H9 (cell line): ENCODE measurements around the gene KMT2C. TPM values are rescaled to one million over a fixed set of nuclear protein-coding genes. Genes with fewer than 3 reads are reported as not detected.

Experiments used
- DNase-seq: peaks from one replicate; pipeline ENCODE4 v3.0.0-alpha.2; 2017
- H2AFZ ChIP-seq: one replicate; pipeline ENCODE4 v1.6.1; 2013; ENCODE audit warnings: mild to moderate bottlenecking, low read length, control low read depth, moderate library complexity
- H2AK5ac ChIP-seq: 2 replicates; pipeline ENCODE4 v1.6.1; 2013; ENCODE audit warnings: low read length, control low read depth, mixed read lengths; ENCODE audit not compliant: insufficient read length
- H2BK120ac ChIP-seq: one replicate; pipeline ENCODE4 v1.6.1; 2013; ENCODE audit warnings: low read depth, mild to moderate bottlenecking, low read length, control low read depth, inconsistent platforms; ENCODE audit not compliant: poor library complexity, severe bottlenecking
- H2BK12ac ChIP-seq: 2 replicates; pipeline ENCODE4 v1.6.1; 2013; ENCODE audit warnings: low read length, control low read depth, mixed read lengths, low read depth; ENCODE audit not compliant: insufficient read length
- H2BK15ac ChIP-seq: 2 replicates; pipeline ENCODE4 v1.6.1; 2013; ENCODE audit warnings: low read depth, low read length, control low read depth
- H2BK20ac ChIP-seq: one replicate; pipeline ENCODE4 v1.6.1; 2013; ENCODE audit warnings: low read depth, mild to moderate bottlenecking, low read length, control low read depth, inconsistent platforms; ENCODE audit not compliant: poor library complexity, severe bottlenecking
- H2BK5ac ChIP-seq: 2 replicates; pipeline ENCODE4 v1.6.1; 2013; ENCODE audit warnings: low read length, control low read depth, mixed read lengths; ENCODE audit not compliant: insufficient read length
- H3K14ac ChIP-seq: 2 replicates; pipeline ENCODE4 v1.6.1; 2013; ENCODE audit warnings: low read length, control low read depth; ENCODE audit not compliant: insufficient read depth
- H3K18ac ChIP-seq: 2 replicates; pipeline ENCODE4 v1.6.1; 2013; ENCODE audit warnings: low read depth, mild to moderate bottlenecking, mixed read lengths, low read length, control low read depth; ENCODE audit not compliant: insufficient read length
- H3K23ac ChIP-seq: 2 replicates; pipeline ENCODE4 v1.6.1; 2013; ENCODE audit warnings: low read length, control low read depth, mixed read lengths, low read depth; ENCODE audit not compliant: insufficient read length
- H3K23me2 ChIP-seq: 2 replicates; pipeline ENCODE4 v1.6.1; 2013; ENCODE audit warnings: low read depth, mild to moderate bottlenecking, mixed read lengths, low read length, control low read depth; ENCODE audit not compliant: insufficient read length, poor library complexity, severe bottlenecking
- H3K27ac ChIP-seq: 2 replicates; pipeline ENCODE4 v1.5.1; 2013; ENCODE audit warnings: low read length, control low read depth, mixed read lengths, low read depth; ENCODE audit not compliant: insufficient read length
- H3K27me3 ChIP-seq: 2 replicates; pipeline ENCODE4 v1.6.1; 2013; ENCODE audit warnings: low read length, control low read depth, inconsistent platforms; ENCODE audit not compliant: insufficient read depth
- H3K4ac ChIP-seq: 2 replicates; pipeline ENCODE4 v1.6.1; 2013; ENCODE audit warnings: low read depth, mild to moderate bottlenecking, control low read depth, inconsistent platforms, low read length, moderate library complexity
- H3K4me1 ChIP-seq: 2 replicates; pipeline ENCODE4 v1.6.1; 2013; ENCODE audit warnings: low read length, control low read depth, inconsistent platforms; ENCODE audit not compliant: insufficient read depth
- H3K4me2 ChIP-seq: 2 replicates; pipeline ENCODE4 v1.6.1; 2013; ENCODE audit warnings: low read length, control low read depth, mixed read lengths; ENCODE audit not compliant: insufficient read length, insufficient read depth
- H3K56ac ChIP-seq: 2 replicates; pipeline ENCODE4 v1.6.1; 2013; ENCODE audit warnings: low read depth, mild to moderate bottlenecking, mixed read lengths, low read length, control low read depth; ENCODE audit not compliant: insufficient read length
- H3K79me1 ChIP-seq: 2 replicates; pipeline ENCODE4 v1.6.1; 2013; ENCODE audit warnings: low read depth, mild to moderate bottlenecking, moderate library complexity, low read length, control low read depth, inconsistent platforms; ENCODE audit not compliant: insufficient read depth, poor library complexity, severe bottlenecking
- H3K79me2 ChIP-seq: 2 replicates; pipeline ENCODE4 v1.6.1; 2013; ENCODE audit warnings: low read length, control low read depth, inconsistent platforms; ENCODE audit not compliant: insufficient read depth
- H3K9ac ChIP-seq: 2 replicates; pipeline ENCODE4 v1.6.1; 2013; ENCODE audit warnings: low read length, control low read depth, mixed read lengths; ENCODE audit not compliant: insufficient read length; ENCODE audit errors: extremely low read depth
- H3K9me3 ChIP-seq: one replicate; pipeline ENCODE4 v1.6.1; 2013; ENCODE audit warnings: low read depth, low read length, inconsistent platforms; ENCODE audit not compliant: control insufficient read depth
- H3T11ph ChIP-seq: one replicate; pipeline ENCODE4 v1.6.1; 2013; ENCODE audit warnings: mild to moderate bottlenecking, low read length, control low read depth, inconsistent platforms
- H4K20me1 ChIP-seq: one replicate; pipeline ENCODE4 v1.6.1; 2013; ENCODE audit not compliant: control insufficient read depth, insufficient read length, insufficient read depth
- H4K5ac ChIP-seq: 2 replicates; pipeline ENCODE4 v1.6.1; 2013; ENCODE audit warnings: low read depth, mild to moderate bottlenecking, mixed read lengths, low read length, control low read depth; ENCODE audit not compliant: insufficient read length
- H4K8ac ChIP-seq: replicated peaks from 2 replicates; pipeline ENCODE4 v1.6.1; 2013; ENCODE audit warnings: low read length, control low read depth, mixed read lengths, low read depth; ENCODE audit not compliant: insufficient read length
- H4K91ac ChIP-seq: 2 replicates; pipeline ENCODE4 v1.6.1; 2013; ENCODE audit warnings: low read depth, mild to moderate bottlenecking, moderate library complexity, mixed read lengths, low read length, control low read depth; ENCODE audit not compliant: insufficient read length
- H3K27ac Mint-ChIP-seq, 3 experiments: 2 replicates in 2 of 3; 3 replicates in 1 of 3; pipeline ENCODE4 v1.8.0; 2020 to 2021; ENCODE audit warnings: mixed read lengths in 3 of 3, mild to moderate bottlenecking in 1 of 3, moderate library complexity in 1 of 3
- H3K27me3 Mint-ChIP-seq: 2 replicates; pipeline ENCODE4 v1.8.0; 2021; ENCODE audit warnings: low read depth, mild to moderate bottlenecking, moderate library complexity, mixed read lengths
- H3K36me3 Mint-ChIP-seq, 3 experiments: 2 replicates in 2 of 3; 3 replicates in 1 of 3; pipeline ENCODE4 v1.8.0; 2020 to 2021; ENCODE audit warnings: low read depth in 3 of 3, mixed read lengths in 3 of 3; ENCODE audit not compliant: insufficient read depth in 1 of 3
- H3K4me1 Mint-ChIP-seq, 2 experiments: 2 replicates each; pipeline ENCODE4 v1.8.0; 2020; ENCODE audit warnings: mixed read lengths in 2 of 2
- H3K4me3 Mint-ChIP-seq, 2 experiments: 2 replicates in 1 of 2; 3 replicates in 1 of 2; pipeline ENCODE4 v1.8.0; 2020 to 2021; ENCODE audit warnings: mild to moderate bottlenecking in 2 of 2, mixed read lengths in 2 of 2, moderate library complexity in 1 of 2
- H3K9me3 Mint-ChIP-seq, 2 experiments: 2 replicates in 1 of 2; 3 replicates in 1 of 2; pipeline ENCODE4 v1.8.0; 2020; ENCODE audit warnings: mild to moderate bottlenecking in 2 of 2, mixed read lengths in 2 of 2, moderate library complexity in 1 of 2
- WGBS: extraction: QIAGEN DNeasy Blood & Tissue Kit; methylation state at CpG from one replicate; pipeline ENCODE4 v1.1.7; 2013; ENCODE audit warnings: missing lambda C conversion rate, low lambda C conversion rate, mixed read lengths; ENCODE audit not compliant: insufficient read length; ENCODE audit errors: extremely low coverage; 5-methylcytosine and 5-hydroxymethylcytosine counted together
- total RNA-seq: library from RNA; stranded (reverse); gene quantifications from 2 replicates; pipeline ENCODE4 v1.2.1, GENCODE V29; 2021
- TF ChIP-seq, protein P1 (sequence below): fragments of 200-600 bp; sonication (generic); conservative IDR thresholded peaks from 3 replicates; pipeline ENCODE4 v1.8.0; 2021; ENCODE audit warnings: antibody characterized with exemption, mild to moderate bottlenecking

KMT2C gene
- total RNA-seq, 1 experiment from 2014 or later = 32.2 TPM

DNA sequence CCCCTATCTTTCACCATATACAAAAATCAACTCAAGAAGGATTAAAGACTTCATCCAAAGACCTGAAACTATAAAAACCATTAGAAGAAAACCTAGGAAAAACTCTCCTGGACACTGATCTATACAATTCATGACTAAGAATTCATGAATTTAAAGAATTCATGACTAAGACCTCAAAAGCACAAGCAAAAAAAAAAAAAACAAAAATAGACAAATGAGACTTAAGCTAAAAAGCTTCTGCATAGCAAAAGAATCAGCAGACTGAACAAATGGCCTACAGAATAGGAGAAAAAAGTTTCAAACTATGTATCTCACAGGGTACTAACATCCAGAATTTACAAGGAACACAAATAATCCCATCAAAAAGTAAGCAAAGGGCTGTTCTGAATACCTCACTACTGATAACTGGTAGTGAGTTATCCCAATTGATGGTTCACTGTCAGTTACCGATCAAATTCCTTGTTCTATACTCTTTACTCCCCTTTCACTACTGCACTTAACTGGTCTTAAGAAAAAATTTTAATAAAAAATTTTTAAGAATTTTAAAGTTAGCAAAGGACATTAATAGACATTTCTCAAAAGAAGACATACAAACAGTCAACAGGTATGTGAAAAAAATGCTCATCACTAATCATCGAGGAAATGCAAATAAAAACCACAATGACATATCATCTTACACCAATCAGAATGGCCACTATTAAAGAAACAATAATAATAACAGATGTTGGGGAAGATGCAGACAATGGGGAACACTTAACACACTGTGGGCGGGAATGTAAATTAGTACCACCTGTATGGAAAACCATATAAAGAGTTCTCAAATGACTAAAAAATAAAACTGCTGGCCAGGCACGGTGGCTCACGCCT lies 33.2 kb downstream of the KMT2C start:
- TF ChIP-seq, protein P1, sequence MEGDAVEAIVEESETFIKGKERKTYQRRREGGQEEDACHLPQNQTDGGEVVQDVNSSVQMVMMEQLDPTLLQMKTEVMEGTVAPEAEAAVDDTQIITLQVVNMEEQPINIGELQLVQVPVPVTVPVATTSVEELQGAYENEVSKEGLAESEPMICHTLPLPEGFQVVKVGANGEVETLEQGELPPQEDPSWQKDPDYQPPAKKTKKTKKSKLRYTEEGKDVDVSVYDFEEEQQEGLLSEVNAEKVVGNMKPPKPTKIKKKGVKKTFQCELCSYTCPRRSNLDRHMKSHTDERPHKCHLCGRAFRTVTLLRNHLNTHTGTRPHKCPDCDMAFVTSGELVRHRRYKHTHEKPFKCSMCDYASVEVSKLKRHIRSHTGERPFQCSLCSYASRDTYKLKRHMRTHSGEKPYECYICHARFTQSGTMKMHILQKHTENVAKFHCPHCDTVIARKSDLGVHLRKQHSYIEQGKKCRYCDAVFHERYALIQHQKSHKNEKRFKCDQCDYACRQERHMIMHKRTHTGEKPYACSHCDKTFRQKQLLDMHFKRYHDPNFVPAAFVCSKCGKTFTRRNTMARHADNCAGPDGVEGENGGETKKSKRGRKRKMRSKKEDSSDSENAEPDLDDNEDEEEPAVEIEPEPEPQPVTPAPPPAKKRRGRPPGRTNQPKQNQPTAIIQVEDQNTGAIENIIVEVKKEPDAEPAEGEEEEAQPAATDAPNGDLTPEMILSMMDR = no peak
- Mint-ChIP-seq H3K27ac (no peak overlapping the region), H3K36me3 (peaks cover 19 to 32% (median 27%) of the 10 kb centered on the region in 3 experiments), H3K4me3 (no peak overlapping the region), H3K4me1 (peaks cover 21 to 26% of the 10 kb centered on the region in 2 experiments), H3K27me3 (peaks cover 4% of the 10 kb centered on the region), H3K9me3 (peaks cover 0 to 2% of the 10 kb centered on the region in 2 experiments; a peak in 2 of 5 replicates)
- H3K14ac ChIP-seq = no peak overlapping the region
- peaks cover 8% of the 10 kb centered on the region for H3K79me2 ChIP-seq
- H4K91ac ChIP-seq = no peak overlapping the region
- H4K5ac ChIP-seq = no peak overlapping the region
- H3K4me1 ChIP-seq = no peaks in the 10 kb centered on the region
- no CpG with 5 or more reads among the region's 5 CpGs for WGBS
- H3K79me1 ChIP-seq = peaks cover 8% of the 10 kb centered on the region
- H2BK20ac ChIP-seq = no peak overlapping the region
- H3K23me2 ChIP-seq = no peaks in the 10 kb centered on the region
- peaks cover 45% of the 10 kb centered on the region for H3K9me3 ChIP-seq
- no peak overlapping the region for H3K56ac ChIP-seq
- H2BK5ac ChIP-seq = no peak overlapping the region
- no peak overlapping the region for H3K18ac ChIP-seq
- DNase-seq = no peak
- no peaks in the 10 kb centered on the region for H4K20me1 ChIP-seq
- H3K27me3 ChIP-seq = no peaks in the 10 kb centered on the region
- H2BK15ac ChIP-seq = no peak overlapping the region
- H2AFZ ChIP-seq = no peak overlapping the region
- no peak overlapping the region for H3T11ph ChIP-seq
- H2AK5ac ChIP-seq = no peak overlapping the region
- H3K23ac ChIP-seq = no peak overlapping the region
- no peak overlapping the region for H3K4me2 ChIP-seq
- H3K4ac ChIP-seq = no peak overlapping the region
- no peak overlapping the region for H4K8ac ChIP-seq
- no peak overlapping the region for H2BK120ac ChIP-seq
- no peak overlapping the region for H3K9ac ChIP-seq
- H2BK12ac ChIP-seq = no peak overlapping the region
- no peak overlapping the region for H3K27ac ChIP-seq
